Vagina (tissue), 2 donors: ENCODE data around the gene HOXD4.

ENCODE experiments used
- POLR2A ChIP-seq, 2 donors: fragments of 450-650 bp; IDR thresholded peaks; one replicate each; pipeline ENCODE4 v1.6.1; 2017; ENCODE audit warnings: antibody characterized with exemption in 2 of 2, mild to moderate bottlenecking in 2 of 2, moderate library complexity in 2 of 2
- POLR2AphosphoS5 ChIP-seq, 2 donors: sonication (generic); formaldehyde crosslinking; IDR thresholded peaks; one replicate each; pipeline ENCODE4 v1.9.0; 2017; ENCODE audit warnings: antibody characterized with exemption in 2 of 2, mild to moderate bottlenecking in 2 of 2, low read depth in 1 of 2; ENCODE audit not compliant: insufficient read depth in 1 of 2
- TF ChIP-seq, protein P1 (sequence below), 3 experiments: fragments of 450-650 bp in 2 of 3; fragments of 200-600 bp in 1 of 3; sonication (generic) in 1 of 3; IDR thresholded peaks; one replicate each; pipeline ENCODE4 v1.5.1; 2017 to 2019; ENCODE audit warnings: antibody characterized with exemption in 3 of 3, mild to moderate bottlenecking in 2 of 3, moderate library complexity in 2 of 3

DNA sequence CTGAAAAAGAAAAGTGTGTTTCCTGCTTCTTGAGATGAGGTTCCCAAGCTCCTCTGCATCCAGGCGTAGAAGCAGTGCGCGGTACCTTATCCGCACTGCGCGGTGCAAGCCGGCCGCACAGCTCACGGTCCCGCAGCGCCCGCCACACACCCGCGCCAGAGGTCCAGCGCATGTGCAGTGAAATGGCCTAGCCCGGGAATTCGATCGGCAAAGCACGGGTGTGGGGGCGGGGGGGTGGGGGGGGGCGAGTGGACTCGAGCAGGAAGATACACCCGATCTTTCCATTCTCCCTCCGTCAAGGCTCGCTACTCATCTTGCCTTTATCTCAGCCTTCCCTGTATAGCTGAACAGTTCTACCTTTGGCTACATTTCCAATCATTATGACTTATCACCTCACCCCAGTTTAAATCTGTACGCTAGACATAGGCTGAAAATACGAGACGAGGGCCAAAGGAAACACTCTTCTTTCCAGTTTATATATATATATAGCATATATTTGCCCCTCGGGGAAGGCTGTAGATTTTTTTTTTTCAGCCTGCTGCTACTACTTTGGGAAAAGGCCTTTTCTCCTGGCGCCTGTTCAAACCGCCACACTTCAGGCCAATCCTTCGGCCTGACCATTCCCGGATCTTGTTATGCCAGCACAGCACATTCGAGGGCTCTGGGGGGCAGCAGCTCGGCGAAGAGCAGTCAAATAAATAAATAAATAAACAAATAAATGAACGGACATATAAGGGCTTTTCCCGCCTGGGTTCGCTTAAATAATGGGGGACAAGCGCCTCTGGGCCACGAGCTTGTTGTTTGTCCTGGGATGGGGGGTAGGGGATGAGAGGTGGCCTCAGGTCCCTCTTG lies 11.5 kb upstream of the HOXD4 start:
- no peak for TF ChIP-seq POLR2AphosphoS5 (IDR thresholded peaks at IDR 0.05; ENCODE audit: insufficient read depth in 1 of 2, low read depth in 1 of 2)
- TF ChIP-seq, protein P1, sequence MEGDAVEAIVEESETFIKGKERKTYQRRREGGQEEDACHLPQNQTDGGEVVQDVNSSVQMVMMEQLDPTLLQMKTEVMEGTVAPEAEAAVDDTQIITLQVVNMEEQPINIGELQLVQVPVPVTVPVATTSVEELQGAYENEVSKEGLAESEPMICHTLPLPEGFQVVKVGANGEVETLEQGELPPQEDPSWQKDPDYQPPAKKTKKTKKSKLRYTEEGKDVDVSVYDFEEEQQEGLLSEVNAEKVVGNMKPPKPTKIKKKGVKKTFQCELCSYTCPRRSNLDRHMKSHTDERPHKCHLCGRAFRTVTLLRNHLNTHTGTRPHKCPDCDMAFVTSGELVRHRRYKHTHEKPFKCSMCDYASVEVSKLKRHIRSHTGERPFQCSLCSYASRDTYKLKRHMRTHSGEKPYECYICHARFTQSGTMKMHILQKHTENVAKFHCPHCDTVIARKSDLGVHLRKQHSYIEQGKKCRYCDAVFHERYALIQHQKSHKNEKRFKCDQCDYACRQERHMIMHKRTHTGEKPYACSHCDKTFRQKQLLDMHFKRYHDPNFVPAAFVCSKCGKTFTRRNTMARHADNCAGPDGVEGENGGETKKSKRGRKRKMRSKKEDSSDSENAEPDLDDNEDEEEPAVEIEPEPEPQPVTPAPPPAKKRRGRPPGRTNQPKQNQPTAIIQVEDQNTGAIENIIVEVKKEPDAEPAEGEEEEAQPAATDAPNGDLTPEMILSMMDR (IDR thresholded peaks at IDR 0.05), result no peak
- TF ChIP-seq POLR2A (IDR thresholded peaks at IDR 0.05), result no peak
